Prostate gland (tissue), 2 donors: Measurements from ENCODE around the gene USP40.

Experiments
- CTCF ChIP-seq, 4 experiments: fragments of 200-600 bp in 2 of 4; fragments of 450-650 bp in 2 of 4; sonication (generic) in 2 of 4; IDR thresholded peaks; 1 replicate in 3 of 4; 2 replicates in 1 of 4; pipeline ENCODE4 v1.5.1; 2016 to 2019; ENCODE audit warnings: antibody characterized with exemption in 4 of 4, mild to moderate bottlenecking in 2 of 4, moderate library complexity in 2 of 4
- POLR2A ChIP-seq: fragments of 450-650 bp; IDR thresholded peaks from one replicate; pipeline ENCODE4 v1.6.1; 2016; ENCODE audit warnings: antibody characterized with exemption, mild to moderate bottlenecking

- no peak for TF ChIP-seq POLR2A
- no peak for TF ChIP-seq CTCF (IDR thresholded peaks at IDR 0.05)
Measured at GRCh38 chr2:233593201-233593600, 26.6 kb upstream of the USP40 start.
